Transverse colon (tissue), 4 donors: ENCODE data around the gene KRT83. TPM values are rescaled to one million over a fixed set of nuclear protein-coding genes. Genes with fewer than 3 reads are reported as not detected.

ENCODE experiments used
- DNase-seq: peaks from one replicate; pipeline ENCODE4 v3.0.0-alpha.2; 2019
- H3K27ac ChIP-seq, 4 donors: fragments of 200-600 bp; sonication (generic); 2 replicates each; pipeline ENCODE4 v1.5.1; 2016 to 2018; ENCODE audit warnings: inconsistent platforms in 4 of 4
- H3K27me3 ChIP-seq: fragments of 200-600 bp; sonication (generic); 2 replicates; pipeline ENCODE4 v1.5.1; 2017; ENCODE audit warnings: inconsistent platforms
- H3K36me3 ChIP-seq, 4 donors: fragments of 200-600 bp; sonication (generic); 2 replicates each; pipeline ENCODE4 v1.5.1; 2017 to 2019; ENCODE audit warnings: inconsistent platforms in 4 of 4
- H3K4me1 ChIP-seq, 4 donors: fragments of 200-600 bp; sonication (generic); 2 replicates each; pipeline ENCODE4 v1.5.1; 2017 to 2020; ENCODE audit warnings: inconsistent platforms in 4 of 4
- H3K4me3 ChIP-seq, 4 donors: fragments of 200-600 bp; sonication (generic); 1 replicate in 1 of 4; 2 replicates in 3 of 4; pipeline versions ENCODE4 v1.5.1 to v1.6.1; 2017 to 2019; ENCODE audit warnings: inconsistent platforms in 4 of 4
- H3K9me3 ChIP-seq, 2 donors: fragments of 200-600 bp; sonication (generic); 2 replicates each; pipeline ENCODE4 v1.5.1; 2017 to 2019; ENCODE audit warnings: inconsistent platforms in 2 of 2
- CTCF ChIP-seq, 5 experiments: fragments of 200-600 bp in 3 of 5; fragments of 450-650 bp in 2 of 5; sonication (generic) in 3 of 5; IDR thresholded peaks; 1 replicate in 2 of 5; 2 replicates in 3 of 5; pipeline ENCODE4 v1.5.1; 2016 to 2017; ENCODE audit warnings: antibody characterized with exemption in 5 of 5, inconsistent platforms in 3 of 5, mild to moderate bottlenecking in 2 of 5, moderate library complexity in 1 of 5
- EP300 ChIP-seq: sonication (generic); formaldehyde crosslinking; IDR thresholded peaks from one replicate; pipeline ENCODE4 v1.6.1; 2017; ENCODE audit warnings: antibody characterized with exemption, low read depth
- POLR2A ChIP-seq: fragments of 450-650 bp; IDR thresholded peaks from one replicate; pipeline ENCODE4 v1.6.1; 2016; ENCODE audit warnings: antibody characterized with exemption, mild to moderate bottlenecking, moderate library complexity
- POLR2AphosphoS5 ChIP-seq, 3 donors: sonication (generic); formaldehyde crosslinking; IDR thresholded peaks; one replicate each; pipeline ENCODE4 v1.6.1; 2016; ENCODE audit warnings: antibody characterized with exemption in 3 of 3
- WGBS, 2 donors: methylation state at CpG; one replicate each; pipeline ENCODE4 v1.1.5; 2018; ENCODE audit warnings: low coverage in 1 of 2; 5-methylcytosine and 5-hydroxymethylcytosine counted together
- in situ Hi-C, 4 donors: fragments of 200-750 bp; cut with MboI; loops; one replicate each; pipeline versions ENCODE4 v1.15.0 to v1.15.1; 2017; ENCODE audit warnings: low sequenced_read_pairs in 3 of 4, low pct_ligation_motif_present in 1 of 4, low pct_unique_long_range_greater_than_20kb in 1 of 4
- intact Hi-C: fragments of 100-400 bp; cut with DNase I; formaldehyde crosslinking; loops from one replicate; pipeline ENCODE4 v1.15.1; 2023; ENCODE audit warnings: low total_unique reads
- total RNA-seq, 4 donors: library from RNA; depleted of rRNA; stranded (reverse); fragments of >200 nt; gene quantifications; one replicate each; pipeline ENCODE4 v1.1.0, GENCODE V29; 2016

The KRT83 gene
- total RNA-seq, 4 donors from 2014 or later: not detected

GRCh38 chr12:52363111-52363679 lies 42.0 kb upstream of the KRT83 start:
- H3K9me3 ChIP-seq: no peaks in the 10 kb centered on the region
- H3K36me3 ChIP-seq: no peaks in the 10 kb centered on the region
- TF ChIP-seq POLR2AphosphoS5 (IDR thresholded peaks at IDR 0.05) (no peak), POLR2A (no peak)
- intact Hi-C loops (no loop called here), in situ Hi-C loops (no loop called here)
- WGBS, 2 donors: 90% methylated on average over 12 of the region's 12 CpGs; no CpG with 5 or more reads in 1 of the 2 donors
- no peaks in the 10 kb centered on the region for H3K4me1 ChIP-seq
- no peaks in the 10 kb centered on the region for H3K27me3 ChIP-seq
- H3K4me3 ChIP-seq: no peak overlapping the region
- no peak for DNase-seq
- H3K27ac ChIP-seq: no peak overlapping the region

- intact Hi-C loops: no loop called here
These were observed 41.0 kb upstream of the KRT83 start for GRCh38 chr12:52362118-52362726.

GRCh38 chr12:52361553-52361952 lies 40.4 kb upstream of the KRT83 start:
- WGBS, 2 donors: 94 to 100% methylated on average over 1 of the region's 1 CpG
- H3K4me3 ChIP-seq: no peak overlapping the region
- H3K27ac ChIP-seq: no peak overlapping the region
- TF ChIP-seq POLR2AphosphoS5 (IDR thresholded peaks at IDR 0.05) (no peak), POLR2A (no peak), CTCF (IDR thresholded peaks at IDR 0.05) (no peak), EP300 (no peak)
- H3K27me3 ChIP-seq: no peaks in the 10 kb centered on the region
- H3K4me1 ChIP-seq: no peaks in the 10 kb centered on the region
- intact Hi-C loops (no loop called here), in situ Hi-C loops (no loop called here)
- H3K9me3 ChIP-seq: no peaks in the 10 kb centered on the region
- no peak for DNase-seq
- H3K36me3 ChIP-seq: no peaks in the 10 kb centered on the region

More at GRCh38 chr12:52362118-52362726, 41.0 kb upstream of the KRT83 start:
- Histone ChIP-seq H3K27me3 (no peaks in the 10 kb centered on the region), H3K27ac (no peak overlapping the region), H3K36me3 (no peaks in the 10 kb centered on the region), H3K4me1 (no peaks in the 10 kb centered on the region), H3K4me3 (no peak overlapping the region), H3K9me3 (no peaks in the 10 kb centered on the region)
- TF ChIP-seq POLR2A (no peak), CTCF (IDR thresholded peaks at IDR 0.05) (peak in 1 of 5 experiments; percentile 10)
- in situ Hi-C loops: no loop called here
- WGBS, 2 donors: 89% methylated on average over 11 of the region's 11 CpGs; no CpG with 5 or more reads in 1 of the 2 donors
- DNase-seq: no peak

- no peak for DNase-seq
- WGBS, 2 donors: 40 to 84% methylated on average over 1 to 13 of the region's 13 CpGs
- in situ Hi-C loops (no loop called here), intact Hi-C loops (no loop called here)
- no peak overlapping the region for H3K4me3 ChIP-seq
- H3K9me3 ChIP-seq: no peaks in the 10 kb centered on the region
- no peak for TF ChIP-seq POLR2AphosphoS5 (IDR thresholded peaks at IDR 0.05)
- no peak for TF ChIP-seq CTCF (IDR thresholded peaks at IDR 0.05)
- TF ChIP-seq POLR2A: no peak
- TF ChIP-seq EP300: no peak
- no peaks in the 10 kb centered on the region for H3K36me3 ChIP-seq
- H3K4me1 ChIP-seq: no peaks in the 10 kb centered on the region
- H3K27ac ChIP-seq: no peak overlapping the region
- H3K27me3 ChIP-seq: no peaks in the 10 kb centered on the region
These were observed 39.6 kb upstream of the KRT83 start for GRCh38 chr12:52360663-52361271.
